H1 (cell line): ENCODE data around the gene KCNC3. TPM values are rescaled to one million over a fixed set of nuclear protein-coding genes. Genes with fewer than 3 reads are reported as not detected.
A peak's percentile ranks its signal among the peaks of the same experiment; 100 is the strongest.

Experiments
- CTCF ChIA-PET: fragments of 300-600 bp; sonication (Branson Sonifier 250); formaldehyde crosslinking; loops from one replicate; lab custom pipeline; 2021; ENCODE audit not compliant: partially characterized antibody; lab: Charles Lee
- POLR2A ChIA-PET: fragments of 300-600 bp; sonication (Branson Sonifier 250); formaldehyde crosslinking; loops from one replicate; lab custom pipeline; 2021; ENCODE audit warnings: inconsistent platforms; ENCODE audit not compliant: partially characterized antibody; lab: Charles Lee
- DNase-seq, 2 experiments: peaks; one replicate each; pipeline versions ENCODE4 v3.0.0 to v3.0.0-alpha.2; 2010 to 2022; ENCODE audit warnings: low spot score in 2 of 2, low read depth in 1 of 2, mixed read lengths in 1 of 2
- FAIRE-seq: peaks from 2 replicates; lab custom pipeline; 2011; peaks lifted over from hg19 to GRCh38; lab: Jason Lieb, UNC
- H2AFZ ChIP-seq: 2 replicates; pipeline ENCODE4 v1.8.1; 2012; ENCODE audit warnings: low read length, inconsistent platforms
- H2AK5ac ChIP-seq: 2 replicates; pipeline ENCODE4 v1.6.1; 2013; ENCODE audit warnings: low read depth, low read length
- H2BK120ac ChIP-seq: replicated peaks from 2 replicates; pipeline ENCODE3; 2013; ENCODE audit warnings: low read depth, low read length, inconsistent platforms
- H2BK12ac ChIP-seq: 2 replicates; pipeline ENCODE4 v1.6.1; 2013; ENCODE audit warnings: low read depth, low read length
- H2BK15ac ChIP-seq: 2 replicates; pipeline ENCODE4 v1.6.1; 2013; ENCODE audit warnings: low read length
- H2BK20ac ChIP-seq: 2 replicates; pipeline ENCODE4 v1.6.1; 2013; ENCODE audit warnings: low read length
- H2BK5ac ChIP-seq: 2 replicates; pipeline ENCODE4 v1.6.1; 2013; ENCODE audit warnings: low read depth, low read length
- H3K14ac ChIP-seq: 2 replicates; pipeline ENCODE4 v1.6.1; 2013; ENCODE audit warnings: inconsistent platforms; ENCODE audit not compliant: insufficient read length
- H3K18ac ChIP-seq: 2 replicates; pipeline ENCODE4 v1.6.1; 2013; ENCODE audit warnings: low read length; ENCODE audit errors: extremely low read depth
- H3K23ac ChIP-seq: 2 replicates; pipeline ENCODE4 v1.6.1; 2013; ENCODE audit warnings: inconsistent platforms; ENCODE audit not compliant: insufficient read length
- H3K23me2 ChIP-seq: 2 replicates; pipeline ENCODE4 v1.6.1; 2013; ENCODE audit warnings: low read depth, low read length
- H3K27ac ChIP-seq: 2 replicates; pipeline ENCODE4 v1.6.1; 2011; ENCODE audit warnings: low read depth, low read length, inconsistent platforms
- H3K27me3 ChIP-seq, 4 experiments: replicated peaks in 1 of 4; 1 replicate in 1 of 4; 2 replicates in 3 of 4; pipeline versions ENCODE4 v1.6.1 to v1.8.1; 2011 to 2013; ENCODE audit warnings: low read length in 3 of 4, mild to moderate bottlenecking in 3 of 4, inconsistent platforms in 2 of 4, mixed read lengths in 2 of 4, moderate library complexity in 1 of 4; ENCODE audit not compliant: control insufficient read depth in 3 of 4, insufficient read depth in 3 of 4; ENCODE audit errors: extremely low read depth in 1 of 4
- H3K36me3 ChIP-seq, 4 experiments: 2 replicates each; pipeline versions ENCODE4 v1.6.1 to v1.8.1; 2011 to 2013; ENCODE audit warnings: mild to moderate bottlenecking in 4 of 4, low read length in 3 of 4, moderate library complexity in 2 of 4, control low read depth in 1 of 4, inconsistent platforms in 1 of 4; ENCODE audit not compliant: insufficient read depth in 4 of 4, control insufficient read depth in 2 of 4
- H3K4ac ChIP-seq: replicated peaks from 2 replicates; pipeline ENCODE3; 2013; ENCODE audit warnings: low read length, low read depth, mixed read lengths, inconsistent platforms; ENCODE audit not compliant: insufficient read length
- H3K4me1 ChIP-seq, 4 experiments: replicated peaks in 1 of 4; 1 replicate in 1 of 4; 2 replicates in 3 of 4; pipeline versions ENCODE4 v1.6.1 to v1.8.1; 2011 to 2013; ENCODE audit warnings: low read length in 3 of 4, inconsistent platforms in 2 of 4, mixed read lengths in 1 of 4; ENCODE audit not compliant: insufficient read depth in 4 of 4, control insufficient read depth in 3 of 4
- H3K4me2 ChIP-seq, 2 experiments: 2 replicates each; pipeline versions ENCODE4 v1.6.1 to v1.8.1; 2011 to 2013; ENCODE audit warnings: low read depth in 2 of 2, low read length in 2 of 2, control low read depth in 1 of 2, inconsistent platforms in 1 of 2, mild to moderate bottlenecking in 1 of 2; ENCODE audit not compliant: insufficient read depth in 1 of 2
- H3K4me3 ChIP-seq, 4 experiments: fragments of 200-600, 300-600 bp in 1 of 4; sonication (generic), shearing (Covaris generic), sonication (Bioruptor Twin) in 1 of 4; 2 replicates each; pipeline versions ENCODE4 v1.5.1 to v1.8.1; 2011 to 2016; ENCODE audit warnings: low read length in 4 of 4, low read depth in 3 of 4, control low read depth in 2 of 4, inconsistent platforms in 2 of 4, mild to moderate bottlenecking in 2 of 4, mixed read lengths in 1 of 4, moderate library complexity in 1 of 4; ENCODE audit not compliant: insufficient read depth in 2 of 4; ENCODE audit errors: extremely low read depth in 1 of 4
- H3K56ac ChIP-seq: replicated peaks from 2 replicates; pipeline ENCODE3; 2013; ENCODE audit warnings: low read depth, mild to moderate bottlenecking, mixed read lengths, low read length, inconsistent platforms; ENCODE audit not compliant: insufficient read length
- H3K79me1 ChIP-seq: 2 replicates; pipeline ENCODE4 v1.6.1; 2013; ENCODE audit warnings: low read depth, low read length, control low read depth
- H3K79me2 ChIP-seq, 2 experiments: 2 replicates each; pipeline versions ENCODE4 v1.6.1 to v1.8.1; 2012 to 2013; ENCODE audit warnings: low read length in 2 of 2, mild to moderate bottlenecking in 2 of 2, inconsistent platforms in 1 of 2; ENCODE audit not compliant: insufficient read depth in 2 of 2, control insufficient read depth in 1 of 2
- H3K9ac ChIP-seq, 4 experiments: replicated peaks in 1 of 4; 1 replicate in 1 of 4; 2 replicates in 3 of 4; pipeline versions ENCODE4 v1.6.1 to v1.8.1; 2011 to 2013; ENCODE audit warnings: low read depth in 3 of 4, low read length in 3 of 4, control low read depth in 2 of 4, mild to moderate bottlenecking in 2 of 4, moderate library complexity in 2 of 4, inconsistent platforms in 1 of 4; ENCODE audit errors: extremely low read depth in 1 of 4
- H3K9me3 ChIP-seq, 2 experiments: 2 replicates each; pipeline versions ENCODE4 v1.6.1 to v1.8.1; 2012 to 2013; ENCODE audit warnings: mild to moderate bottlenecking in 2 of 2, moderate library complexity in 2 of 2, control low read depth in 1 of 2, inconsistent platforms in 1 of 2, low read depth in 1 of 2, low read length in 1 of 2, mixed read lengths in 1 of 2; ENCODE audit not compliant: insufficient read depth in 2 of 2
- H4K20me1 ChIP-seq, 2 experiments: replicated peaks in 1 of 2; 2 replicates each; pipeline versions ENCODE3 to v1.8.1; 2011 to 2013; ENCODE audit warnings: inconsistent platforms in 2 of 2, low read length in 2 of 2, mild to moderate bottlenecking in 1 of 2; ENCODE audit not compliant: insufficient read depth in 2 of 2, control insufficient read depth in 1 of 2
- H4K5ac ChIP-seq: 2 replicates; pipeline ENCODE4 v1.6.1; 2013; ENCODE audit warnings: low read length, low read depth, mixed read lengths, inconsistent platforms; ENCODE audit not compliant: insufficient read length
- H4K8ac ChIP-seq: 2 replicates; pipeline ENCODE4 v1.8.0; 2013; ENCODE audit warnings: mild to moderate bottlenecking, moderate library complexity, low read length, inconsistent platforms; ENCODE audit not compliant: insufficient read depth; ENCODE audit errors: extremely low read depth
- H4K91ac ChIP-seq: replicated peaks from 2 replicates; pipeline ENCODE3; 2013; ENCODE audit warnings: low read length, mixed read lengths, inconsistent platforms; ENCODE audit not compliant: insufficient read length
- ASH2L ChIP-seq: fragments of 200-600, 300-600 bp; sonication (generic); IDR thresholded peaks from one replicate; pipeline ENCODE4 v1.7.1; 2017; ENCODE audit warnings: low read length
- EGR1 ChIP-seq: IDR thresholded peaks from 2 replicates; pipeline ENCODE4 v1.6.1; 2011; ENCODE audit warnings: low read depth, low read length, borderline replicate concordance
- RAD21 ChIP-seq, 2 experiments: IDR thresholded peaks in 1 of 2; conservative IDR thresholded peaks in 1 of 2; 2 replicates each; pipeline ENCODE4 v1.6.1; 2011; ENCODE audit warnings: low read depth in 2 of 2, low read length in 2 of 2, improper control_type of control experiment in 1 of 2, inconsistent platforms in 1 of 2, mild to moderate bottlenecking in 1 of 2, moderate library complexity in 1 of 2
- RBBP5 ChIP-seq: IDR thresholded peaks from 2 replicates; pipeline ENCODE4 v1.7.1; 2012; ENCODE audit warnings: low read depth, mild to moderate bottlenecking, inconsistent platforms, low read length, moderate library complexity, borderline replicate concordance
- TAF7 ChIP-seq: optimal IDR thresholded peaks from 2 replicates; pipeline ENCODE3; 2011; ENCODE audit warnings: low read depth, mild to moderate bottlenecking, inconsistent platforms, low read length, moderate library complexity, borderline replicate concordance
- YY1 ChIP-seq: IDR thresholded peaks from 2 replicates; pipeline ENCODE4 v1.6.1; 2011; ENCODE audit warnings: low read depth, mild to moderate bottlenecking, low read length
- WGBS, 2 experiments: shearing (Covaris generic) in 1 of 2; methylation state at CpG; one replicate each; pipeline versions ENCODE4 v1.1.6 to v1.1.7; 2013 to 2015; ENCODE audit warnings: low lambda C conversion rate in 2 of 2, mixed read lengths in 2 of 2, inconsistent platforms in 1 of 2, low coverage in 1 of 2, missing lambda C conversion rate in 1 of 2; ENCODE audit not compliant: insufficient replicate concordance in 2 of 2, insufficient coverage in 1 of 2, insufficient read length in 1 of 2; ENCODE audit errors: extremely low coverage in 1 of 2, missing lambda C conversion rate in 1 of 2; 5-methylcytosine and 5-hydroxymethylcytosine counted together
- polyA plus RNA-seq, 7 experiments: library from polyadenylated mRNA; depleted of rRNA in 3 of 7; stranded (reverse) in 5 of 7; unstranded in 2 of 7; fragments of >200 nt in 5 of 7; fragments of 200-250 nt in 2 of 7; gene quantifications; 1 replicate in 5 of 7; 2 replicates in 1 of 7; 4 replicates in 1 of 7; pipeline versions ENCODE4 v1.2.1 to v1.2.3, GENCODE V29; 2011 to 2013; ENCODE audit warnings: missing spikeins in 2 of 7, mixed read lengths in 2 of 7
- total RNA-seq: library from RNA; stranded (reverse); fragmentation: NEBNext Ultra II Directional; extraction: Animal tissue kit (Norgen Biotek cat#: 25700); gene quantifications from 2 replicates; pipeline ENCODE4 v1.2.1, GENCODE V29; 2021
- TF ChIP-seq, protein P1 (sequence below), 3 experiments: IDR thresholded peaks; 1 replicate in 2 of 3; 2 replicates in 1 of 3; pipeline versions ENCODE4 v1.5.1 to v1.6.1; 2011; ENCODE audit warnings: low read length in 3 of 3, mild to moderate bottlenecking in 3 of 3, inconsistent platforms in 2 of 3, low read depth in 1 of 3, moderate library complexity in 1 of 3; ENCODE audit not compliant: insufficient read depth in 1 of 3; ENCODE audit errors: control extremely low read depth in 1 of 3

KCNC3 gene
- total and polyA plus RNA-seq, 2 of the 8 experiments (the other 6 are each of a cell fraction or from before 2014, with no cell fraction given): 3.9 to 7.2 TPM

DNA sequence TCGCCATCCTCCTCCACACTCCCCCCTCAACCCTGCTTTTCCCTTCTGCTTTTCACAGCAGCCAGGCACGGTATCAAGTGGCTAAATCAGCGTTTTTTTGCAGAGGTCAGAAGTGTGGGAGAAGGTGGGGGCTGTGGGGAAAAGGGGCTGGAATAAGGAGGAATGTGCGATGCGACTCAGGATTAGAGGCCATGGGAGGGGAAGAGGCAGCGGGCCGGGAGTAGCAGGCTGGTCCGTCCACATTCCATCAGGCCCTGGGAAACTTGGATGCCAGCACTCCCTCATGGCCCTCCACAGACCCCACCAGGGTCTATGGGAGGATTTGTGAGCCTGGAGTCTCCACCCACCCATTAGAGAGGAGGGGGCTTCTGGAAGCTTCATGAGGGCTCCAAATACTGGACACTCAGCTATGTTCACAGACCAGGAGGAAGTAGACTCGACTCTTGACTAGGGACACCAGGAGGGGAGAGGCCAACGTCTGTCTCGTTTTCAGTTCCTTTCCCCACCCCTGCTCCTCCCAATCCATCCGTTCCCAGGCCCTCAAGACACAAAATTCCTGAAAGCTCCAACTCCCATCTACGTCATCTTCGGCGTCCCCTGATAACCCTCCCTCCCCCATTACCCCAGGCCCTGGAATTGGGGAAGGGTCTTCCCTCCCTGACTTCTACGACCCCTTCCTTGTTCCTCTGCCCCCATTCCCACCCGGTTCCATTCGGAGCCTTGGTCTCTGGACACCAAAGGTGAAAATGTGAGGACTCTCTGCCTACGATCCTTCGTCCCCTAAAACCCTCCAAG lies 3.3 kb upstream of the KCNC3 start:
- 4% methylated on average over 18 of the region's 20 CpGs; no CpG with 5 or more reads in 1 of the 2 experiments for WGBS, 2 experiments
- peak overlapping the region; percentile 84 for H3K18ac ChIP-seq
- TF ChIP-seq YY1: 0 out of 2 replicates have a peak, but pooled peaks have one; percentile 24
- no peak for TF ChIP-seq EGR1
- peak; percentile 71 for TF ChIP-seq RBBP5
- peak; percentile 67 for TF ChIP-seq ASH2L
- TF ChIP-seq RAD21 (IDR thresholded peaks at IDR 0.05 in 1 of 2, conservative IDR thresholded peaks at IDR 0.05 in 1 of 2; ENCODE audit: low read depth in 2 of 2, low read length in 2 of 2): no peak
- TF ChIP-seq TAF7: peak; percentile 58
- TF ChIP-seq, protein P1, sequence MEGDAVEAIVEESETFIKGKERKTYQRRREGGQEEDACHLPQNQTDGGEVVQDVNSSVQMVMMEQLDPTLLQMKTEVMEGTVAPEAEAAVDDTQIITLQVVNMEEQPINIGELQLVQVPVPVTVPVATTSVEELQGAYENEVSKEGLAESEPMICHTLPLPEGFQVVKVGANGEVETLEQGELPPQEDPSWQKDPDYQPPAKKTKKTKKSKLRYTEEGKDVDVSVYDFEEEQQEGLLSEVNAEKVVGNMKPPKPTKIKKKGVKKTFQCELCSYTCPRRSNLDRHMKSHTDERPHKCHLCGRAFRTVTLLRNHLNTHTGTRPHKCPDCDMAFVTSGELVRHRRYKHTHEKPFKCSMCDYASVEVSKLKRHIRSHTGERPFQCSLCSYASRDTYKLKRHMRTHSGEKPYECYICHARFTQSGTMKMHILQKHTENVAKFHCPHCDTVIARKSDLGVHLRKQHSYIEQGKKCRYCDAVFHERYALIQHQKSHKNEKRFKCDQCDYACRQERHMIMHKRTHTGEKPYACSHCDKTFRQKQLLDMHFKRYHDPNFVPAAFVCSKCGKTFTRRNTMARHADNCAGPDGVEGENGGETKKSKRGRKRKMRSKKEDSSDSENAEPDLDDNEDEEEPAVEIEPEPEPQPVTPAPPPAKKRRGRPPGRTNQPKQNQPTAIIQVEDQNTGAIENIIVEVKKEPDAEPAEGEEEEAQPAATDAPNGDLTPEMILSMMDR (IDR thresholded peaks at IDR 0.05; ENCODE audit: control extremely low read depth in 1 of 3, insufficient read depth in 1 of 3, low read depth in 1 of 3, low read length in 3 of 3): no peak

More for the DNA sequence above, 3.3 kb upstream of the KCNC3 start:
- peaks cover 2 to 25% (median 14%) of the 10 kb centered on the region in 4 experiments for H3K4me1 ChIP-seq
- H2AFZ ChIP-seq: no peak overlapping the region
- peak overlapping the region; percentile 95 for H3K27ac ChIP-seq
- peak overlapping the region; percentile 75 to 98 for H3K4me2 ChIP-seq
- peak overlapping the region; percentile 90 for H4K91ac ChIP-seq
- peak overlapping the region; percentile 54 for H4K8ac ChIP-seq
- peak overlapping the region; percentile 55; the same call in 1 of the 2 replicates for H2BK20ac ChIP-seq
- H3K4ac ChIP-seq: peak overlapping the region; percentile 94
- POLR2A ChIA-PET: interaction anchor here (0.6 to 2.8 kb wide), 18 partner anchors 9 to 154 kb away, joined by 3 to 17 read pairs (median 4); partner anchors contain the start of gene POLD1
- H3K14ac ChIP-seq: no peak overlapping the region
- peak overlapping the region; percentile 55 to 92 (median 90) for H3K9ac ChIP-seq
- H2BK120ac ChIP-seq: peak overlapping the region; percentile 96
- no peak for FAIRE-seq
- peak overlapping the region; percentile 98; the same call in 1 of the 2 replicates for H2BK15ac ChIP-seq
- H3K27me3 ChIP-seq: peaks cover 3 to 9% (median 6%) of the 10 kb centered on the region in 4 experiments; a peak in 6 of 7 replicates
- H2BK5ac ChIP-seq: peak overlapping the region; percentile 97
- CTCF ChIA-PET: interaction anchor here (0.6 to 1.6 kb wide), 7 partner anchors 11 to 337 kb away, joined by 3 to 4 read pairs (median 3); no protein-coding TSS in a partner anchor
- H2BK12ac ChIP-seq: peak overlapping the region; percentile 99
- DNase-seq: peak in 1 of 2 experiments; percentile 66
- no peak overlapping the region for H3K23ac ChIP-seq
- H3K79me2 ChIP-seq: peaks cover 3 to 6% of the 10 kb centered on the region in 2 experiments; a peak in 2 of 4 replicates
- peak overlapping the region; percentile 81 for H3K56ac ChIP-seq
- peaks cover 1 to 4% of the 10 kb centered on the region in 2 experiments for H4K20me1 ChIP-seq
- peak overlapping the region; percentile 74 to 96 (median 86) for H3K4me3 ChIP-seq
- H3K23me2 ChIP-seq: peaks cover 34% of the 10 kb centered on the region
- H3K79me1 ChIP-seq: no peaks in the 10 kb centered on the region; the same call in 1 of the 2 replicates
- no peaks in the 10 kb centered on the region for H3K9me3 ChIP-seq
- H4K5ac ChIP-seq: peak overlapping the region; percentile 94
- H2AK5ac ChIP-seq: peak overlapping the region; percentile 69; the same call in 1 of the 2 replicates
- H3K36me3 ChIP-seq: no peaks in the 10 kb centered on the region
